ENCODE measurements around the gene IL27RA. TPM values are rescaled to one million over a fixed set of nuclear protein-coding genes. Genes with fewer than 3 reads are reported as not detected.

The IL27RA gene
- total RNA-seq, 1 experiment from 2014 or later, result 7.8 TPM

- POLR2A ChIA-PET (ENCODE audit: unreplicated experiment), result no interaction called here
- intact Hi-C loops (cut with micrococcal nuclease; ENCODE audit: unreplicated experiment), result no loop called here
- Histone ChIP-seq H3K79me2 (ENCODE audit: low read depth) (no peaks in the 10 kb centered on the region), H3K4me2 (no peak overlapping the region), H3K4me3 (no peak overlapping the region), H3K36me3 (ENCODE audit: low read depth) (no peaks in the 10 kb centered on the region), H3K27me3 (ENCODE audit: insufficient read depth, low read depth) (no peaks in the 10 kb centered on the region), H3K27ac (no peak overlapping the region), H4K20me1 (ENCODE audit: insufficient read depth) (no peaks in the 10 kb centered on the region), H3K4me1 (replicated peaks; ENCODE audit: insufficient read depth) (no peaks in the 10 kb centered on the region), H3K9me3 (ENCODE audit: insufficient read depth, low read depth) (no peaks in the 10 kb centered on the region), H2AFZ (no peak overlapping the region), H3K9me2 (ENCODE audit: insufficient read depth) (no peaks in the 10 kb centered on the region), H3F3A (ENCODE audit: insufficient read depth, low read depth) (no peaks in the 10 kb centered on the region)
- no TSS peak for BruUV-seq (replicated peaks)
- CTCF ChIA-PET, result interaction anchor here (0.5 to 0.6 kb wide), 2 partner anchors 23 to 203 kb away, joined by 3 read pairs; partner anchors contain the start of gene IL27RA
- no peak for DNase-seq
- TF ChIP-seq, protein P1, sequence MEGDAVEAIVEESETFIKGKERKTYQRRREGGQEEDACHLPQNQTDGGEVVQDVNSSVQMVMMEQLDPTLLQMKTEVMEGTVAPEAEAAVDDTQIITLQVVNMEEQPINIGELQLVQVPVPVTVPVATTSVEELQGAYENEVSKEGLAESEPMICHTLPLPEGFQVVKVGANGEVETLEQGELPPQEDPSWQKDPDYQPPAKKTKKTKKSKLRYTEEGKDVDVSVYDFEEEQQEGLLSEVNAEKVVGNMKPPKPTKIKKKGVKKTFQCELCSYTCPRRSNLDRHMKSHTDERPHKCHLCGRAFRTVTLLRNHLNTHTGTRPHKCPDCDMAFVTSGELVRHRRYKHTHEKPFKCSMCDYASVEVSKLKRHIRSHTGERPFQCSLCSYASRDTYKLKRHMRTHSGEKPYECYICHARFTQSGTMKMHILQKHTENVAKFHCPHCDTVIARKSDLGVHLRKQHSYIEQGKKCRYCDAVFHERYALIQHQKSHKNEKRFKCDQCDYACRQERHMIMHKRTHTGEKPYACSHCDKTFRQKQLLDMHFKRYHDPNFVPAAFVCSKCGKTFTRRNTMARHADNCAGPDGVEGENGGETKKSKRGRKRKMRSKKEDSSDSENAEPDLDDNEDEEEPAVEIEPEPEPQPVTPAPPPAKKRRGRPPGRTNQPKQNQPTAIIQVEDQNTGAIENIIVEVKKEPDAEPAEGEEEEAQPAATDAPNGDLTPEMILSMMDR (conservative IDR thresholded peaks at IDR 0.05), result no peak
- TF ChIP-seq EZH2 (IDR thresholded peaks at IDR 0.05; ENCODE audit: low read depth), result no peak
These were observed 22.5 kb downstream of the IL27RA start for GRCh38 chr19:14054099-14054498.

- Histone ChIP-seq H3K36me3 (ENCODE audit: low read depth) (no peaks in the 10 kb centered on the region), H3K4me2 (no peak overlapping the region), H3K27me3 (ENCODE audit: insufficient read depth, low read depth) (no peaks in the 10 kb centered on the region), H3K9me3 (ENCODE audit: insufficient read depth, low read depth) (no peaks in the 10 kb centered on the region), H4K20me1 (ENCODE audit: insufficient read depth) (no peaks in the 10 kb centered on the region), H3K4me3 (no peak overlapping the region), H3K79me2 (ENCODE audit: low read depth) (no peaks in the 10 kb centered on the region), H3K4me1 (replicated peaks; ENCODE audit: insufficient read depth) (no peaks in the 10 kb centered on the region), H3K27ac (no peak overlapping the region), H3K9me2 (ENCODE audit: insufficient read depth) (no peaks in the 10 kb centered on the region), H3F3A (ENCODE audit: insufficient read depth, low read depth) (peaks cover 2% of the 10 kb centered on the region; the same call in 1 of the 2 replicates), H2AFZ (no peak overlapping the region)
- intact Hi-C loops (cut with micrococcal nuclease; ENCODE audit: unreplicated experiment), result no loop called here
- ChIA-PET POLR2A (ENCODE audit: unreplicated experiment) (no interaction called here), CTCF (no interaction called here)
- BruUV-seq (replicated peaks), result no TSS peak
- no peak for DNase-seq
- TF ChIP-seq EZH2 (IDR thresholded peaks at IDR 0.05; ENCODE audit: low read depth), result no peak
These were observed 23.2 kb downstream of the IL27RA start for GRCh38 chr19:14054721-14055120.

GRCh38 chr19:14055396-14055795, 23.8 kb downstream of the IL27RA start:
- no peak for DNase-seq
- H3K36me3 ChIP-seq (ENCODE audit: low read depth), result no peaks in the 10 kb centered on the region
- no peaks in the 10 kb centered on the region for H3K4me1 ChIP-seq (replicated peaks; ENCODE audit: insufficient read depth)
- no peaks in the 10 kb centered on the region for H3K9me3 ChIP-seq (ENCODE audit: insufficient read depth, low read depth)
- ChIA-PET CTCF (no interaction called here), POLR2A (ENCODE audit: unreplicated experiment) (no interaction called here)
- TF ChIP-seq EZH2 (IDR thresholded peaks at IDR 0.05; ENCODE audit: low read depth), result no peak
- TF ChIP-seq, protein P1 (conservative IDR thresholded peaks at IDR 0.05), result no peak
- H3K79me2 ChIP-seq (ENCODE audit: low read depth), result no peaks in the 10 kb centered on the region
- H3K27ac ChIP-seq, result no peak overlapping the region
- peaks cover 7% of the 10 kb centered on the region; the same call in 1 of the 2 replicates for H3F3A ChIP-seq (ENCODE audit: insufficient read depth, low read depth)
- no peaks in the 10 kb centered on the region for H4K20me1 ChIP-seq (ENCODE audit: insufficient read depth)
- H2AFZ ChIP-seq, result no peak overlapping the region
- H3K27me3 ChIP-seq (ENCODE audit: insufficient read depth, low read depth), result no peaks in the 10 kb centered on the region
- no peaks in the 10 kb centered on the region for H3K9me2 ChIP-seq (ENCODE audit: insufficient read depth)
- no TSS peak for BruUV-seq (replicated peaks)
- H3K4me3 ChIP-seq, result no peak overlapping the region
- H3K4me2 ChIP-seq, result no peak overlapping the region
- intact Hi-C loops (cut with micrococcal nuclease; ENCODE audit: unreplicated experiment), result no loop called here

DNA sequence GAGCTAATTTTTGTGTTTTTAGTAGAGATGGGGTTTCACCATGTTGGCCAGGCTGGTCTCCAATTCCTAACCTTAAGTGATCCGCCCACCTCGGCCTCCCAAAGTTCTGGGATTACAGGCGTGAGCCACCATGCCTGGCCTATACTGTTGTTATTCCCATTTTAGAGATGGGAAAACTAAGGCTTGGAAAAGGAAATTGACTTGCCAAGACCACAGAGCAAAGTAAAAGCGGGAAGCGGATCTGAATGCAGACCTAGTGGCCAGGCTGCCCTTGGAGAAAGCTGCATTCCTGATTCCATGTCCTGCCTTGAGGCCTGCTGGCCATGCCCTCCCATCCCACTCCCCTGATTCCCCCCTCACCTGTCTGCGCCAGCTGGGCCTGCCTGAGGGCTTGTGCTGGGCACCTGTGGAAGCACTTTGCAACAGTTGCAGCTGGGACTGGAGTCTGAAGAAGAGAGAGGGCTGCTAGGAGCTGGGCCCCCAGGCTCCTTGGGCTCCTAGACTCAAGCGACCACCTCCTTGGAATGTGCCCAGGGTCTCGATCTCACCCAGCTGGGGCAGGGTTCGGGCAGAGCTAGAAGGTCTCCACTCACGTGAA, 24.6 kb downstream of the IL27RA start:
- H3K9me2 ChIP-seq (ENCODE audit: insufficient read depth), result no peaks in the 10 kb centered on the region
- peaks cover 3% of the 10 kb centered on the region for H3K4me1 ChIP-seq (replicated peaks; ENCODE audit: insufficient read depth)
- H3K36me3 ChIP-seq (ENCODE audit: low read depth), result no peaks in the 10 kb centered on the region
- H3K4me2 ChIP-seq, result no peak overlapping the region
- intact Hi-C loops (cut with micrococcal nuclease; ENCODE audit: unreplicated experiment), result no loop called here
- POLR2A ChIA-PET (ENCODE audit: unreplicated experiment), result no interaction called here
- DNase-seq, result no peak
- no peaks in the 10 kb centered on the region for H3K9me3 ChIP-seq (ENCODE audit: insufficient read depth, low read depth)
- H3F3A ChIP-seq (ENCODE audit: insufficient read depth, low read depth), result peaks cover 12% of the 10 kb centered on the region; the same call in 1 of the 2 replicates
- BruUV-seq (replicated peaks), result no TSS peak
- no peaks in the 10 kb centered on the region for H3K27me3 ChIP-seq (ENCODE audit: insufficient read depth, low read depth)
- no peak overlapping the region for H3K4me3 ChIP-seq
- CTCF ChIA-PET, result no interaction called here
- H3K79me2 ChIP-seq (ENCODE audit: low read depth), result no peaks in the 10 kb centered on the region
- H2AFZ ChIP-seq, result no peak overlapping the region
- TF ChIP-seq, protein P1 (conservative IDR thresholded peaks at IDR 0.05), result no peak
- no peak for TF ChIP-seq EZH2 (IDR thresholded peaks at IDR 0.05; ENCODE audit: low read depth)
- no peaks in the 10 kb centered on the region for H4K20me1 ChIP-seq (ENCODE audit: insufficient read depth)
- H3K27ac ChIP-seq, result no peak overlapping the region
